Umbilical cord (tissue), 2 donors: ENCODE data around the gene SRRT. TPM values are rescaled to one million over a fixed set of nuclear protein-coding genes. Genes with fewer than 3 reads are reported as not detected.

Experiments used
- DNase-seq: peaks from one replicate; pipeline ENCODE4 v3.0.0-alpha.2; 2015; ENCODE audit warnings: low spot score
- total RNA-seq: library from RNA; depleted of rRNA; stranded (reverse); fragments of >200 nt; gene quantifications from one replicate; pipeline ENCODE4 v1.2.3, GENCODE V29; 2014; ENCODE audit warnings: low replicate concordance; ENCODE audit not compliant: insufficient read depth

The SRRT gene
- 15.6 TPM for total RNA-seq

GRCh38 chr7:100874577-100875355 lies at the start of gene SRRT:
SRRT (plus strand) TSS chr7:100875103; CDS start chr7:100875591, 488 bp downstream.
- peak; percentile 99 for DNase-seq

- peak; percentile 20 for DNase-seq
Observed at GRCh38 chr7:100825215-100825671, 49.7 kb upstream of the SRRT start.

GRCh38 chr7:100825751-100826513 lies 49.0 kb upstream of the SRRT start:
- DNase-seq: peak; percentile 64

- DNase-seq: peak; percentile 40
Observed at GRCh38 chr7:100826514-100827329, 48.2 kb upstream of the SRRT start.

- peak; percentile 98 for DNase-seq
Observed at GRCh38 chr7:100827330-100828226, 47.3 kb upstream of the SRRT start, which contains the start of gene EPHB4. EPHB4 (minus strand) TSS chr7:100827523; CDS start chr7:100827030, 493 bp downstream.

- DNase-seq: peak; percentile 51
Observed at GRCh38 chr7:100829150-100829716, 45.7 kb upstream of the SRRT start.

GRCh38 chr7:100830396-100830795 lies 44.5 kb upstream of the SRRT start:
- no peak for DNase-seq

GRCh38 chr7:100832281-100832633 lies 42.6 kb upstream of the SRRT start:
- DNase-seq: no peak

- peak; percentile 78 for DNase-seq
Observed at GRCh38 chr7:100835903-100836811, 38.7 kb upstream of the SRRT start.

- no peak for DNase-seq
Observed at GRCh38 chr7:100836812-100837098, 38.1 kb upstream of the SRRT start.

- DNase-seq: peak; percentile 97
Observed at GRCh38 chr7:100837099-100837836, 37.6 kb upstream of the SRRT start.

GRCh38 chr7:100839361-100839760 lies 35.5 kb upstream of the SRRT start:
- DNase-seq: no peak

GRCh38 chr7:100840470-100841100 lies 34.3 kb upstream of the SRRT start:
- DNase-seq: no peak

GRCh38 chr7:100847360-100847759 lies 27.5 kb upstream of the SRRT start:
- DNase-seq: no peak

- peak; percentile 96 for DNase-seq
Observed at GRCh38 chr7:100852048-100852872, 22.6 kb upstream of the SRRT start, which contains the start of gene SLC12A9. SLC12A9 (plus strand) TSS chr7:100852713; CDS start chr7:100854198, 1,485 bp downstream.

GRCh38 chr7:100854146-100854895 lies 20.6 kb upstream of the SRRT start:
- DNase-seq: no peak
